Measurements from ENCODE around the gene INSIG2.

Gene INSIG2

DNA sequence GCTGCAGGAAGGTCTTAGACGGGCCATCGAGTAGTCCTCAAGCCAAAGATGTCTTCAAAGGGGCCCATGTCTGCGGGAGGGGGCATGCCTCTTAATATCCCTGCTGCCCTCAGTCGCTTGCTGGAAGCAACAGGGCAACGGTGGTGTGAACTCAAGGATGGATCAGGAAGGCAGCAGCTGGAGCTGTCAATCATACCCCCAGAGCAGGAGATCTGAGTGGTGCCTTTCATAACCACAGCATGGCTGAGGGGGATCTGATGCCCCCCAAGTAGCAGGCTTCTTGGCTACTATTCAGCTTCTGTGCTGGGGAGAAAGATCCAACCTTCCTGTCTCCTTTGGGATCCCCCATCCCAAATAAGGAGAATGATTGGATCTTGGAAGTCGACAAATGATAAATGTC, 46.4 kb downstream of the INSIG2 start:
- DNase-seq: no peak

DNA sequence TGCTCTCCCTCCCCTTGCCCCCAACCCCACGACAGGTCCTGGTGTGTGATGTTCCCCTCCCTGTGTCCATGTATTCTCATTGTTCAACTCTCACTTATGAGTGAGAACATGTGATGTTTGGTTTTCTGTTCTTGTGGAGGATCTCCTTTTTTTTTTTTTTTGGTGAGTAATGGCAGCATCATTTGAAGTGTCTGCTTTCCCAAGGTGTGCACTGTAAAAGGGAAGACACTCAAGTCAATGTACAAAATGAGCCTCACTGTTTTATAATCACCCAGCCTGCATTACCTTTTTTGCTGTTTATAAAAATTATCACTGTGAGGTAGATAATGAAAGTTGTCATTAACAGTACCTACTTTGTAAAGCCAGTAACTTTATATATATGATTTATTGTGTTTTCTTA, 56.9 kb downstream of the INSIG2 start:
- DNase-seq: no peak

DNA sequence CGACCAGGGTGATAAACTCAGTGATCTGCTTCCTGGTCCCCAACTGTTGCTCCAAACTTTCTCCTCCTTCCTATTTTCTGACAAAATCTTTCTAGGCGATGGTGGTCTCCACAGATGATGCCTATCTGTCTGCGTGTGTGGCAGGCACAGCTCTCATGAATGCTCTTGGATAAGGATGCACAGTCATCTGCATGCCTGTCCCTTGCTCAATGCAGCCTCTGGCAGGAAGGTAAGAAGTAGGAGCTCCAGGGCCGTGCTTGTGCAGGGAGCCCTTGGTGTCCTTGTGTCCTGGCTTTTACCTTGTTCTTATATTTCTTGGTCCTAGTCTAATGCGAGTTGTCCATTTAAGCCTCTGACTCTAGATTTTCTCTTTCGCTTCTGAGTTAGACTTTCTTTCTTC, 57.5 kb downstream of the INSIG2 start:
- no peak for DNase-seq

DNA sequence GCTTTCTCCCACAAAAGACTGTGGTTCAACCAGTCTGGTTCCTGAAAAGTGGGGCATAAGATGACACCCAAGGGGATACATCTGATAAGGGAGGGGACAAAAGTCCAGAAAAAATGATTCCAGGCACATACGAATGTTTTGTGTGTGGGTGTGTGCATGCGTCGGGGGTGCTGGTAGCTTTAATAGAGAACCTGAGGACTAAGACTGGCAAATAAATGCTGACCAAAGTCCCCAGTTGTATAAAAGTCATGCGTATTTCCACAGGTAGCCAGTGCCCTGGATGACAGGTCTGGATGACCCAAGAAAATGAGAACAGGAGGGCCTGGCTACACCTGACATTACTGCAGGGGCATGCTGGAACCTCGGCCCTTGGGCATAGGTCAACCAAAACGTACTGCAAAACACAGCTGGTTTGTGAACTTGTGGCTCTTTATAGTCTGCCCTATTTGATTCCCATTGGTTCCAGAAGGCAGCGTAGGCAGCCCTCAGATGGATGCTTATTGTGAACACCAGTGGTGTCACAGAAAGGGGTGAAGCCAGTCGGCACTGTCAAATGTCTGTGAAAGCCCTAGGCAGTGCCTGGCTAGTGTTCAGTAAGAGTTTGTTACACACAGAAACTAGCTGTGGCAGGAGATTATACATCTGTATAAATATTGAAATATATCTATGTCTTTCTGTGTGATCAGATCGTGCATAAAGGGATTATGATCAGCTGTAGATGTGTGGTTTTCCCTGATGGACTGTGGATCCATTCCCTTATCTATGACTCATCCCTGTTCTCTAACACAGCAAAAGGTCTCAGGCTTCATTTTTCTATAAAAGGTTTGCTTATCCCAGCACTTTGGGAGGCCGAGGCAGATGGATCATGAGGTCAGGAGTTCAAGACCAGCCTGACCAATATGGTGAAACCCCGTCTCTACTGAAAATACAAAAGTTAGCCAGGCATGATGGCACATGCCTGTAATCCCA, 58.3 kb downstream of the INSIG2 start:
- DNase-seq: no peak

DNA sequence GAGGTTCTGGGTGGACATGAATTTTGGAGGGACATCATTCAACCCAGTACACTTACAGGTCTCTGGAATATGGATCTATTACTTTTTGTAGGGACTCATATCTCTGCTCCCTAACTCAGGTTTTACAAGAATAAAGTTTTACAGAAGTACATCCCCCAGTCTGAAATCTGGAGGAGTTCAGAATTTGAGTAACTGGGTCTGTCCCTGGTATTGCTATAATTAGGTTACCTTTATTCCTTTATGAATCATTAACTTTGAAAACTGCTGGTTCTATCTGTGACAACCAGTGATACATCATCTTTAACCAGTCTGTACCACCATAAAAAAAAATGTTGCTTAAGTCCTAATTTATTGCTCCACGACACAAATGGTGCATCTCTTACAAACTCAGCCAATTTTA, 59.9 kb downstream of the INSIG2 start:
- no peak for DNase-seq

DNA sequence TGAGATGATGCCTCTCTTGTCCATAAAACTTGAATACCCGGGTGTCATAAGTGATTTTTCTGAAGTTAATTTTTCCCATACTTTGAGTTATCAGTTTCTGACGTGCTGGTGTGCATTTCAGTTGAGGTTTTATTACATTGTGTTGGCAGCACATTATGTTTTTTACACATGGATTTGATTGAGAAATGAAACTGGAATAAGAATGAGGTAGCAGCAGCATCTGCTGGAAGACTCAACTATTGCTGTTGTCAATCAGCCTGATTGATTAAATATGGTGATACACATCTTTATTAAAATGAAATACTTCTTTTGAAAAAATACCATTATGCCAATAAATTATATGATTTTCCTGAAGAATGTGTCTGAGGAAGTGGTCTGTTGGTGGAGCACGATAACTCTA, 60.5 kb downstream of the INSIG2 start:
- no peak for DNase-seq

- no peak for DNase-seq
Observed at GRCh38 chr2:118150294-118150693, 62.0 kb downstream of the INSIG2 start.

- no peak for DNase-seq
Observed at GRCh38 chr2:118151831-118152230, 63.6 kb downstream of the INSIG2 start.

DNA sequence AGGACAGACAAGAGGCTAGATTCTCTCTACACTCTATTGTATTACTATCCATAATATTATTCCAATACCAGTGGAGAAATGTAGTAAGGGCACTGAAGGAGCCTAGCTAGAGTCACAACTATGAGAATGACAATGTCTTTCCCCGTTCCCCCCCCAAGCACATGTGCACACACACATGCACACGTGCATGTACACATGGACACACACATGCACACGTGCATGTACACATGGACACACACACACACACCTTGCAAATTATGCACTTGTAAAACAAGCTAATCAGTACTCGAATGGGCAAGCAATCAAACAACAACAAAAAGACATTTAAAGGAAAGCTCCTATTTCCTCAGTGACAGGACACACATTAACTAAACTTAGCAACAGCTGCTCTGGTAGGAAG, 65.2 kb downstream of the INSIG2 start:
- no peak for DNase-seq

DNA sequence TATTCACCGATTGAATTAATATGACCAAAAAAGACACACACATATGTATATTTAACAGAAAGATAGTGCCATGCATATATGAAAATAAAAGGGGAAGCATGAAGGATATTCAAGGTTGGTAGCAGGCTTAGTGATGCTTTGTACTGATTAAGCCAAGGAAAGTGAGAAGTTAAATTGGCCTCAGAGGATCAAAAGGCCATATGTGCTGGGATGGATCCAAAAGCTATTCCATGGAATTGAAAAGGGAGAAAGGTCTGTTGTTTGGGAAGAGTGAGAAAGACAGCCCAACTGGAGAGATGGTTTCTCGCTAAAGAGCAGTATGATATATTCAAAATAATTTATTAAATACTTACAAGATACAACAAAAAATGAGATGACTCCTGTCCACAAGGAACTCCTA, 65.9 kb downstream of the INSIG2 start:
- DNase-seq: no peak
